Heart right ventricle (tissue), 16 donors: ENCODE measurements around the gene TCP11. TPM values are rescaled to one million over a fixed set of nuclear protein-coding genes. Genes with fewer than 3 reads are reported as not detected.

ENCODE experiments used
- ATAC-seq, 8 donors: fragments of 200-7000 bp; cut with Tn5 transposase; one replicate each; pipeline ENCODE4 v1.9.1; 2020; ENCODE audit warnings: mild to moderate bottlenecking in 8 of 8, moderate library complexity in 8 of 8, moderate number of reproducible peaks in 1 of 8
- DNase-seq, 2 donors: peaks; one replicate each; pipeline ENCODE4 v3.0.0-alpha.2; 2020
- H3K27ac ChIP-seq, 10 donors: fragments of 200-600 bp; sonication (generic) in 2 of 10; one replicate each; pipeline versions ENCODE4 v1.5.0 to v1.8.0; 2020 to 2022; ENCODE audit warnings: mild to moderate bottlenecking in 3 of 10
- H3K27me3 ChIP-seq, 7 donors: fragments of 200-600 bp; one replicate each; pipeline ENCODE4 v1.8.0; 2021 to 2022; ENCODE audit warnings: mild to moderate bottlenecking in 2 of 7
- H3K36me3 ChIP-seq, 9 donors: fragments of 200-600 bp; sonication (generic) in 1 of 9; one replicate each; pipeline versions ENCODE4 v1.5.0 to v1.8.0; 2020 to 2022; ENCODE audit warnings: mild to moderate bottlenecking in 2 of 9
- H3K4me1 ChIP-seq, 9 donors: fragments of 200-600 bp; sonication (generic) in 1 of 9; one replicate each; pipeline versions ENCODE4 v1.5.0 to v1.8.0; 2020 to 2022; ENCODE audit warnings: mild to moderate bottlenecking in 4 of 9
- H3K4me3 ChIP-seq, 10 donors: fragments of 200-600 bp; sonication (generic) in 2 of 10; one replicate each; pipeline versions ENCODE4 v1.5.0 to v1.8.0; 2020 to 2022; ENCODE audit warnings: mild to moderate bottlenecking in 7 of 10, moderate library complexity in 2 of 10
- H3K9me3 ChIP-seq, 11 donors: fragments of 200-600 bp in 10 of 11; sonication (generic) in 2 of 11; one replicate each; pipeline versions ENCODE4 v1.5.0 to v1.8.0; 2013 to 2022; ENCODE audit warnings: mild to moderate bottlenecking in 2 of 11, control low read depth in 1 of 11, moderate library complexity in 1 of 11
- CTCF ChIP-seq, 9 donors: fragments of 200-600 bp; sonication (generic) in 2 of 9; IDR thresholded peaks; one replicate each; pipeline versions ENCODE4 v1.5.0 to v1.8.0; 2021 to 2022; ENCODE audit warnings: antibody characterized with exemption in 9 of 9, mild to moderate bottlenecking in 5 of 9, moderate library complexity in 1 of 9
- WGBS, 2 donors: extraction: QIAGEN DNeasy Blood & Tissue Kit; methylation state at CpG; one replicate each; pipeline ENCODE4 v1.1.7; 2013; ENCODE audit warnings: inconsistent platforms in 1 of 2; 5-methylcytosine and 5-hydroxymethylcytosine counted together
- intact Hi-C, 10 donors: fragments of 100-400 bp; cut with DNase I; formaldehyde crosslinking; loops; one replicate each; pipeline versions ENCODE4 v1.11.1 to v1.14.2; 2022
- polyA plus RNA-seq, 2 donors: library from polyadenylated mRNA; stranded (reverse); fragments of 200-250 nt; gene quantifications; one replicate each; pipeline ENCODE4 v1.2.3, GENCODE V29; 2013
- total RNA-seq, 10 donors: library from RNA; stranded (reverse); fragmentation: NEBNext Ultra II Directional in 3 of 10; extraction: Animal tissue kit (Norgen Biotek cat#: 25700) in 3 of 10; gene quantifications; one replicate each; pipeline versions ENCODE4 v1.2.1 to v1.2.4, GENCODE V29; 2021 to 2023
- donor health status: Arrhythmogenic right ventricular cardiomyopathy.
- donor health status: ischemic (EF 13 %, LVEDD 7.1; RV severe dilation, severe dysfunction).
- donor health status: healthy with polysubstance abuse.
- donor health status: DM: no; HTN: yes; CAD: no.
- donor health status: DM: no; HTN: no; CAD: no.
- donor health status: ischemic (EF 25% LVEDD 6.9; RV normal size, moderate dysfunction).
- donor health status: ischemic (EF 25% LVEDD 5.7; RV mildly dilated, moderate dysfunction).
- donor health status: healthy.
- donor health status: DM: yes; HTN: yes; CAD: no.
- donor health status: Ischemic cardiomyopathy.
- donor health status: ischemic (EF 35%, LVEDD 5.7; RV mildly dilated, moderate dysfunction).
- donor health status: nonischemic (EF 11% LVEDD 7.7; RV severe dilation, severe dysfunction).
- donor health status: DM: yes; HTN: yes; CAD: no.
- donor health status: PGD.
- donor health status: ischemic (EF 29% LVEDD 5.4; RV normal size, mild dysfunction).
- donor health status: nonischemic (EF 23%, LVEDD 6.1; RV moderate dilation, normal function).

TCP11 gene
- total and polyA plus RNA-seq, 12 donors = 0.03 TPM; not detected in 11

- peak overlapping the region in 7 of 10 donors; percentile 39 to 77 (median 68) for H3K27ac ChIP-seq
- DNase-seq (no peak), ATAC-seq (no peak)
- no peaks in the 10 kb centered on the region for H3K9me3 ChIP-seq
- peaks cover 0 to 16% (median 0%) of the 10 kb centered on the region in 7 donors for H3K27me3 ChIP-seq
- 38 to 53% methylated on average over 1 of the region's 1 CpG for WGBS, 2 donors
- no peak for TF ChIP-seq CTCF (IDR thresholded peaks at IDR 0.05)
- H3K36me3 ChIP-seq = no peaks in the 10 kb centered on the region
- H3K4me3 ChIP-seq = no peak overlapping the region
- peaks cover 5 to 43% (median 32%) of the 10 kb centered on the region in 9 donors for H3K4me1 ChIP-seq
- intact Hi-C loops = no loop called here
Observed at GRCh38 chr6:35185971-35186370, 44.8 kb upstream of the TCP11 start.

GRCh38 chr6:35185302-35185681 lies 44.2 kb upstream of the TCP11 start:
- Histone ChIP-seq H3K27ac (peak overlapping the region in 8 of 10 donors; percentile 31 to 77 (median 64)), H3K27me3 (peaks cover 0 to 16% (median 0%) of the 10 kb centered on the region in 7 donors), H3K4me1 (peaks cover 5 to 50% (median 35%) of the 10 kb centered on the region in 9 donors), H3K9me3 (no peaks in the 10 kb centered on the region), H3K4me3 (no peak overlapping the region), H3K36me3 (no peaks in the 10 kb centered on the region)
- TF ChIP-seq CTCF (IDR thresholded peaks at IDR 0.05) = no peak
- WGBS, 2 donors = 7 to 8% methylated on average over 6 of the region's 6 CpGs
- DNase-seq = peak; percentile 60 to 65
- intact Hi-C loops = no loop called here
- ATAC-seq = peak; percentile 74 to 88 (median 81)

GRCh38 chr6:35184580-35185301 lies 43.6 kb upstream of the TCP11 start:
- peak overlapping the region in 7 of 10 donors; percentile 31 to 77 (median 64) for H3K27ac ChIP-seq

GRCh38 chr6:35183935-35184334 lies 42.8 kb upstream of the TCP11 start:
- TF ChIP-seq CTCF (IDR thresholded peaks at IDR 0.05) = no peak
- H3K9me3 ChIP-seq = no peaks in the 10 kb centered on the region
- ATAC-seq = no peak
- H3K36me3 ChIP-seq = no peaks in the 10 kb centered on the region
- H3K27ac ChIP-seq = peak overlapping the region in 7 of 10 donors; percentile 14 to 77 (median 72)
- no peak for DNase-seq
- intact Hi-C loops = no loop called here
- no peak overlapping the region for H3K4me3 ChIP-seq
- peaks cover 5 to 63% (median 42%) of the 10 kb centered on the region in 9 donors for H3K4me1 ChIP-seq
- WGBS, 2 donors = 93 to 97% methylated on average over 2 of the region's 2 CpGs
- H3K27me3 ChIP-seq = peaks cover 0 to 16% (median 0%) of the 10 kb centered on the region in 7 donors

More at GRCh38 chr6:35184580-35185301, 43.6 kb upstream of the TCP11 start:
- ATAC-seq = no peak
- no peak for TF ChIP-seq CTCF (IDR thresholded peaks at IDR 0.05)
- Histone ChIP-seq H3K4me3 (no peak overlapping the region), H3K27me3 (peaks cover 0 to 16% (median 0%) of the 10 kb centered on the region in 7 donors), H3K4me1 (peaks cover 5 to 55% (median 38%) of the 10 kb centered on the region in 9 donors), H3K36me3 (no peaks in the 10 kb centered on the region), H3K9me3 (no peaks in the 10 kb centered on the region)
- intact Hi-C loops = no loop called here
- no peak for DNase-seq
- WGBS, 2 donors = 50 to 59% methylated on average over 9 of the region's 9 CpGs
